ENCODE results near the gene USP14. TPM values are rescaled to one million over a fixed set of nuclear protein-coding genes. Genes with fewer than 3 reads are reported as not detected.
"Not testable (repeated sequence)": the region's sequence is repeated elsewhere in the genome, so short reads cannot be mapped to it uniquely, and the experiment has no call there.

The USP14 gene
- 8.7 TPM for total RNA-seq (2013)
- 10 to 100 TPM in 2 of 3 donors, 1 to 10 TPM in 1; 8.1 to 22.4 (median 17.5) TPM for polyA plus RNA-seq
- 3.0 and 3.5 TPM in 2 replicates for polyA minus RNA-seq
- total RNA-seq: 17.6 to 82.2 (median 23.3) reads per million in 11 experiments

- peaks cover 21% of the 10 kb centered on the region for H3K4me1 Mint-ChIP-seq
- peaks cover 44% of the 10 kb centered on the region for H3K79me2 ChIP-seq (ENCODE audit: insufficient read depth, low read length)
- no peak for TF ChIP-seq CTCF (IDR thresholded peaks at IDR 0.05)
- no peaks in the 10 kb centered on the region for H3K27me3 ChIP-seq (ENCODE audit: control insufficient read depth in 2 of 2, insufficient read depth in 2 of 2, low read length in 2 of 2)
- peak within 1 kb of the TSS; percentile 80 for H3K4me2 ChIP-seq (replicated peaks; ENCODE audit: extremely low read depth, low read length, poor library complexity, severe bottlenecking)
- H3K9ac ChIP-seq (ENCODE audit: insufficient read depth, low read length, poor library complexity, severe bottlenecking): peak within 1 kb of the TSS; percentile 90
- H3K27ac Mint-ChIP-seq: peak within 1 kb of the TSS; percentile 88 to 95 (median 93)
- DNase-seq: peak; percentile 87 to 96 (median 93)
- H4K20me1 ChIP-seq (ENCODE audit: insufficient read depth, low read length): peaks cover 3% of the 10 kb centered on the region
- H3K9me3 ChIP-seq (replicated peaks in 1 of 2; ENCODE audit: control insufficient read depth in 1 of 2, insufficient read depth in 1 of 2, low read length in 2 of 2): no peaks in the 10 kb centered on the region
- peak within 1 kb of the TSS; percentile 94 to 98 for H3K4me3 Mint-ChIP-seq
- 3% methylated on average over 89 of the region's 89 CpGs for WGBS (ENCODE audit: insufficient coverage)
- H3K4me1 ChIP-seq (ENCODE audit: control insufficient read depth in 1 of 2, insufficient read depth in 2 of 2, low read length in 2 of 2): peaks cover 10 to 16% of the 10 kb centered on the region in 2 donors
- H3K27me3 Mint-ChIP-seq (ENCODE audit: low read depth in 3 of 3): peaks cover 0 to 2% (median 1%) of the 10 kb centered on the region in 3 donors
- H3K9me3 Mint-ChIP-seq: no peaks in the 10 kb centered on the region
- H2AFZ ChIP-seq (ENCODE audit: insufficient read depth, low read depth, low read length, poor library complexity, severe bottlenecking): peak within 1 kb of the TSS; percentile 86
- peak within 1 kb of the TSS; percentile 51 to 93 (median 89) for H3K4me3 ChIP-seq (replicated peaks in 1 of 3; ENCODE audit: low read depth in 2 of 3, low read length in 3 of 3)
- intact Hi-C loops (cut with micrococcal nuclease): no loop called here
- H3K27ac ChIP-seq (ENCODE audit: low read depth in 1 of 2, low read length in 2 of 2): peak within 1 kb of the TSS; percentile 26 to 81
- peaks cover 3 to 4% of the 10 kb centered on the region in 2 donors for H3K36me3 ChIP-seq (replicated peaks in 1 of 2; ENCODE audit: control insufficient read depth in 1 of 2, insufficient read depth in 2 of 2, low read length in 2 of 2)
- H3K36me3 Mint-ChIP-seq: peaks cover 5 to 15% of the 10 kb centered on the region in 2 donors
Observed at GRCh38 chr18:158128-159036, at the start of gene USP14. Gene USP14, plus strand, starts transcription at chr18:158557. Its CDS starts 142 bp downstream, at chr18:158699.

GRCh38 chr18:108665-109063 lies 49.7 kb upstream of the USP14 start:
- H3K27me3 ChIP-seq (ENCODE audit: control insufficient read depth in 2 of 2, insufficient read depth in 2 of 2, low read length in 2 of 2); H3K4me1 Mint-ChIP-seq; intact Hi-C loops (cut with micrococcal nuclease); H3K36me3 Mint-ChIP-seq; H3K4me3 ChIP-seq (replicated peaks in 1 of 3; ENCODE audit: low read depth in 2 of 3, low read length in 3 of 3); H3K9ac ChIP-seq (ENCODE audit: insufficient read depth, low read length, poor library complexity, severe bottlenecking); H3K36me3 ChIP-seq (replicated peaks in 1 of 2; ENCODE audit: control insufficient read depth in 1 of 2, insufficient read depth in 2 of 2, low read length in 2 of 2); H2AFZ ChIP-seq (ENCODE audit: insufficient read depth, low read depth, low read length, poor library complexity, severe bottlenecking); H3K4me1 ChIP-seq (ENCODE audit: control insufficient read depth in 1 of 2, insufficient read depth in 2 of 2, low read length in 2 of 2); H3K4me3 Mint-ChIP-seq; H4K20me1 ChIP-seq (ENCODE audit: insufficient read depth, low read length); DNase-seq; H3K4me2 ChIP-seq (replicated peaks; ENCODE audit: extremely low read depth, low read length, poor library complexity, severe bottlenecking); H3K79me2 ChIP-seq (ENCODE audit: insufficient read depth, low read length); H3K27ac ChIP-seq (ENCODE audit: low read depth in 1 of 2, low read length in 2 of 2): not testable (repeated sequence)
- Mint-ChIP-seq H3K27me3 (ENCODE audit: low read depth in 3 of 3) (peaks cover 6 to 13% (median 9%) of the 10 kb centered on the region in 3 donors), H3K9me3 (peaks cover 12 to 48% (median 31%) of the 10 kb centered on the region in 7 donors), H3K27ac (peak overlapping the region in 1 of 7 donors; percentile 0)
- no CpG with 5 or more reads among the region's 3 CpGs for WGBS (ENCODE audit: insufficient coverage)
- H3K9me3 ChIP-seq (replicated peaks in 1 of 2; ENCODE audit: control insufficient read depth in 1 of 2, insufficient read depth in 1 of 2, low read length in 2 of 2): peaks cover 6 to 39% of the 10 kb centered on the region in 2 donors

- H3K27me3 Mint-ChIP-seq (ENCODE audit: low read depth in 3 of 3); H3K79me2 ChIP-seq (ENCODE audit: insufficient read depth, low read length); H3K36me3 Mint-ChIP-seq; H3K9ac ChIP-seq (ENCODE audit: insufficient read depth, low read length, poor library complexity, severe bottlenecking); H3K27ac ChIP-seq (ENCODE audit: low read depth in 1 of 2, low read length in 2 of 2); H3K4me3 ChIP-seq (replicated peaks in 1 of 3; ENCODE audit: low read depth in 2 of 3, low read length in 3 of 3); H3K27me3 ChIP-seq (ENCODE audit: control insufficient read depth in 2 of 2, insufficient read depth in 2 of 2, low read length in 2 of 2); intact Hi-C loops (cut with micrococcal nuclease); H3K4me2 ChIP-seq (replicated peaks; ENCODE audit: extremely low read depth, low read length, poor library complexity, severe bottlenecking); H4K20me1 ChIP-seq (ENCODE audit: insufficient read depth, low read length); H3K4me1 Mint-ChIP-seq; H3K4me1 ChIP-seq (ENCODE audit: control insufficient read depth in 1 of 2, insufficient read depth in 2 of 2, low read length in 2 of 2); H3K4me3 Mint-ChIP-seq; H3K36me3 ChIP-seq (replicated peaks in 1 of 2; ENCODE audit: control insufficient read depth in 1 of 2, insufficient read depth in 2 of 2, low read length in 2 of 2); H2AFZ ChIP-seq (ENCODE audit: insufficient read depth, low read depth, low read length, poor library complexity, severe bottlenecking): not testable (repeated sequence)
- DNase-seq: peak; percentile 17 to 68 (median 39)
- 28% methylated on average over 3 of the region's 7 CpGs for WGBS (ENCODE audit: insufficient coverage)
- H3K9me3 ChIP-seq (replicated peaks in 1 of 2; ENCODE audit: control insufficient read depth in 1 of 2, insufficient read depth in 1 of 2, low read length in 2 of 2): peaks cover 6 to 39% of the 10 kb centered on the region in 2 donors
- Mint-ChIP-seq H3K9me3 (peaks cover 12 to 48% (median 31%) of the 10 kb centered on the region in 7 donors), H3K27ac (peak overlapping the region in 2 of 7 donors; percentile 25 to 43)
Observed at GRCh38 chr18:109130-109921, 49.0 kb upstream of the USP14 start.
